Activated B cell treated with CpG ODN at 0.5 μM for 24 hours (primary cell): ENCODE measurements around the gene SCD5. TPM values are rescaled to one million over a fixed set of nuclear protein-coding genes. Genes with fewer than 3 reads are reported as not detected.

Source experiments
- ATAC-seq: fragments of 200-7000 bp; cut with Tn5 transposase; one replicate; pipeline ENCODE4 v1.10.0; 2021; ENCODE audit warnings: low read depth, mild to moderate bottlenecking, moderate library complexity
- CTCF ChIA-PET: fragments of 350-600 bp; sonication (Branson Sonifier 250); formaldehyde crosslinking; loops from one replicate; lab custom pipeline; 2021; ENCODE audit warnings: antibody characterized with exemption; lab: Charles Lee
- POLR2A ChIA-PET: fragments of 350-600 bp; sonication (Branson Sonifier 250); formaldehyde crosslinking; loops from one replicate; lab custom pipeline; 2021; ENCODE audit warnings: antibody characterized with exemption; lab: Charles Lee
- DNase-seq: peaks from one replicate; pipeline ENCODE4 v3.0.0; 2022
- H3K27ac Mint-ChIP-seq: one replicate; pipeline ENCODE4 v1.8.0; 2020; ENCODE audit warnings: mixed read lengths
- H3K27me3 Mint-ChIP-seq: one replicate; pipeline ENCODE4 v1.8.0; 2021; ENCODE audit warnings: mixed read lengths
- H3K36me3 Mint-ChIP-seq: one replicate; pipeline ENCODE4 v1.8.0; 2021; ENCODE audit warnings: low read depth, mixed read lengths
- H3K4me1 Mint-ChIP-seq: one replicate; pipeline ENCODE4 v1.8.0; 2021; ENCODE audit warnings: mixed read lengths
- H3K4me3 Mint-ChIP-seq: one replicate; pipeline ENCODE4 v1.8.0; 2020; ENCODE audit warnings: mild to moderate bottlenecking, mixed read lengths
- H3K9me3 Mint-ChIP-seq: one replicate; pipeline ENCODE4 v1.8.0; 2020; ENCODE audit warnings: mixed read lengths
- intact Hi-C: fragments of 100-400 bp; cut with micrococcal nuclease; formaldehyde crosslinking; loops from one replicate; pipeline ENCODE4 v1.15.1; 2024
- total RNA-seq: library from RNA; stranded (reverse); gene quantifications from 2 replicates; pipeline ENCODE4 v1.2.3, GENCODE V29; 2022
- TF ChIP-seq, protein P1 (sequence below): fragments of 200-600 bp; IDR thresholded peaks from one replicate; pipeline ENCODE4 v1.8.0; 2022; ENCODE audit warnings: antibody characterized with exemption, mild to moderate bottlenecking

The SCD5 gene
- total RNA-seq, 1 donor from 2014 or later: not detected

- ChIA-PET POLR2A (no interaction called here), CTCF (no interaction called here)
- Mint-ChIP-seq H3K4me3 (no peak overlapping the region), H3K36me3 (no peaks in the 10 kb centered on the region), H3K9me3 (no peaks in the 10 kb centered on the region), H3K4me1 (no peaks in the 10 kb centered on the region), H3K27ac (no peak overlapping the region), H3K27me3 (no peaks in the 10 kb centered on the region)
- DNase-seq (no peak), ATAC-seq (no peak)
- intact Hi-C loops: no loop called here
- TF ChIP-seq, protein P1, sequence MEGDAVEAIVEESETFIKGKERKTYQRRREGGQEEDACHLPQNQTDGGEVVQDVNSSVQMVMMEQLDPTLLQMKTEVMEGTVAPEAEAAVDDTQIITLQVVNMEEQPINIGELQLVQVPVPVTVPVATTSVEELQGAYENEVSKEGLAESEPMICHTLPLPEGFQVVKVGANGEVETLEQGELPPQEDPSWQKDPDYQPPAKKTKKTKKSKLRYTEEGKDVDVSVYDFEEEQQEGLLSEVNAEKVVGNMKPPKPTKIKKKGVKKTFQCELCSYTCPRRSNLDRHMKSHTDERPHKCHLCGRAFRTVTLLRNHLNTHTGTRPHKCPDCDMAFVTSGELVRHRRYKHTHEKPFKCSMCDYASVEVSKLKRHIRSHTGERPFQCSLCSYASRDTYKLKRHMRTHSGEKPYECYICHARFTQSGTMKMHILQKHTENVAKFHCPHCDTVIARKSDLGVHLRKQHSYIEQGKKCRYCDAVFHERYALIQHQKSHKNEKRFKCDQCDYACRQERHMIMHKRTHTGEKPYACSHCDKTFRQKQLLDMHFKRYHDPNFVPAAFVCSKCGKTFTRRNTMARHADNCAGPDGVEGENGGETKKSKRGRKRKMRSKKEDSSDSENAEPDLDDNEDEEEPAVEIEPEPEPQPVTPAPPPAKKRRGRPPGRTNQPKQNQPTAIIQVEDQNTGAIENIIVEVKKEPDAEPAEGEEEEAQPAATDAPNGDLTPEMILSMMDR: no peak
Observed at GRCh38 chr4:82621251-82621650, 177.3 kb downstream of the SCD5 start.

GRCh38 chr4:82620126-82620735 is 178.4 kb downstream of the SCD5 start:
- Mint-ChIP-seq H3K9me3 (no peaks in the 10 kb centered on the region), H3K4me1 (no peaks in the 10 kb centered on the region), H3K4me3 (no peak overlapping the region), H3K27ac (no peak overlapping the region), H3K36me3 (no peaks in the 10 kb centered on the region), H3K27me3 (no peaks in the 10 kb centered on the region)
- intact Hi-C loops: no loop called here
- ChIA-PET CTCF (no interaction called here), POLR2A (no interaction called here)
- TF ChIP-seq, protein P1: no peak
- ATAC-seq (no peak), DNase-seq (no peak)

- Mint-ChIP-seq H3K4me3 (no peak overlapping the region), H3K27me3 (no peaks in the 10 kb centered on the region), H3K4me1 (no peaks in the 10 kb centered on the region), H3K27ac (no peak overlapping the region), H3K9me3 (no peaks in the 10 kb centered on the region), H3K36me3 (no peaks in the 10 kb centered on the region)
- no peak for ATAC-seq
- DNase-seq: no peak
- intact Hi-C loops: no loop called here
- TF ChIP-seq, protein P1: no peak
- CTCF ChIA-PET: no interaction called here
- POLR2A ChIA-PET: no interaction called here
Observed at GRCh38 chr4:82618103-82618720, 180.4 kb downstream of the SCD5 start.

- no peaks in the 10 kb centered on the region for H3K4me1 Mint-ChIP-seq
- intact Hi-C loops: no loop called here
- TF ChIP-seq, protein P1: no peak
- no peak overlapping the region for H3K27ac Mint-ChIP-seq
- no peaks in the 10 kb centered on the region for H3K27me3 Mint-ChIP-seq
- H3K4me3 Mint-ChIP-seq: no peak overlapping the region
- POLR2A ChIA-PET: no interaction called here
- no peaks in the 10 kb centered on the region for H3K36me3 Mint-ChIP-seq
- DNase-seq: no peak
- no peaks in the 10 kb centered on the region for H3K9me3 Mint-ChIP-seq
- CTCF ChIA-PET: no interaction called here
- no peak for ATAC-seq
Observed at GRCh38 chr4:82614838-82615449, 183.7 kb downstream of the SCD5 start.

- ChIA-PET POLR2A (no interaction called here), CTCF (no interaction called here)
- no peaks in the 10 kb centered on the region for H3K9me3 Mint-ChIP-seq
- TF ChIP-seq, protein P1: no peak
- ATAC-seq (no peak), DNase-seq (no peak)
- H3K4me1 Mint-ChIP-seq: no peaks in the 10 kb centered on the region
- intact Hi-C loops: no loop called here
- no peak overlapping the region for H3K27ac Mint-ChIP-seq
- no peaks in the 10 kb centered on the region for H3K27me3 Mint-ChIP-seq
- H3K36me3 Mint-ChIP-seq: no peaks in the 10 kb centered on the region
- H3K4me3 Mint-ChIP-seq: no peak overlapping the region
Observed at GRCh38 chr4:82613121-82613520, 185.5 kb downstream of the SCD5 start.
